GM23338 (cell line): ENCODE results near the gene TFAM. TPM values are rescaled to one million over a fixed set of nuclear protein-coding genes. Genes with fewer than 3 reads are reported as not detected.

ENCODE experiments used
- ATAC-seq: fragments of 200-7000 bp; cut with Tn5 transposase; 3 replicates; pipeline ENCODE4 v1.9.1; 2020
- DNase-seq: peaks from one replicate; pipeline ENCODE4 v3.0.0-alpha.2; 2015; ENCODE audit warnings: low spot score
- H2AFZ ChIP-seq: fragments of 200-600 bp; sonication (generic); 2 replicates; pipeline ENCODE4 v1.8.0; 2016; ENCODE audit warnings: antibody characterized with exemption, mild to moderate bottlenecking, moderate library complexity
- H3F3A ChIP-seq: fragments of 200-600 bp; sonication (generic); replicated peaks from 2 replicates; pipeline ENCODE4 v1.8.0; 2017; ENCODE audit warnings: antibody characterized with exemption, mixed run types, low read depth
- H3K27ac ChIP-seq: fragments of 200-600 bp; sonication (generic); 2 replicates; pipeline ENCODE4 v1.6.1; 2016; ENCODE audit warnings: low read depth
- H3K27me3 ChIP-seq: fragments of 200-600 bp; sonication (generic); 2 replicates; pipeline ENCODE4 v1.8.0; 2016; ENCODE audit warnings: mild to moderate bottlenecking, mixed run types, moderate library complexity; ENCODE audit not compliant: insufficient read depth
- H3K36me3 ChIP-seq: fragments of 200-600 bp; sonication (generic); 2 replicates; pipeline ENCODE4 v1.8.0; 2016; ENCODE audit warnings: mild to moderate bottlenecking; ENCODE audit not compliant: insufficient read depth
- H3K4me1 ChIP-seq: fragments of 200-600 bp; sonication (generic); 2 replicates; pipeline ENCODE4 v1.8.0; 2016; ENCODE audit warnings: mild to moderate bottlenecking, moderate library complexity; ENCODE audit not compliant: insufficient read depth
- H3K4me2 ChIP-seq: fragments of 200-600 bp; sonication (generic); 2 replicates; pipeline ENCODE4 v1.7.1; 2017; ENCODE audit warnings: mixed run types
- H3K4me3 ChIP-seq: fragments of 200-600 bp; sonication (generic); 2 replicates; pipeline ENCODE4 v1.6.1; 2016; ENCODE audit warnings: mixed run types
- H3K79me2 ChIP-seq: fragments of 200-600 bp; sonication (generic); replicated peaks from 2 replicates; pipeline ENCODE4 v1.8.0; 2017; ENCODE audit warnings: mild to moderate bottlenecking; ENCODE audit not compliant: insufficient read depth
- H3K9me2 ChIP-seq: fragments of 200-600 bp; sonication (generic); 2 replicates; pipeline ENCODE4 v1.8.0; 2017; ENCODE audit not compliant: insufficient read depth
- H4K20me1 ChIP-seq: fragments of 200-600 bp; sonication (generic); replicated peaks from 2 replicates; pipeline ENCODE4 v1.8.0; 2017; ENCODE audit warnings: mild to moderate bottlenecking; ENCODE audit not compliant: insufficient read depth
- H3K27ac Mint-ChIP-seq: 2 replicates; pipeline ENCODE4 v1.8.0; 2020; ENCODE audit warnings: inconsistent platforms, mild to moderate bottlenecking, moderate library complexity, mixed read lengths
- H3K27me3 Mint-ChIP-seq: 3 replicates; pipeline ENCODE4 v1.8.0; 2022; ENCODE audit warnings: low read depth, mild to moderate bottlenecking, moderate library complexity, mixed read lengths, inconsistent platforms; ENCODE audit not compliant: insufficient read depth, poor library complexity
- H3K36me3 Mint-ChIP-seq: 3 replicates; pipeline ENCODE4 v1.8.0; 2021; ENCODE audit warnings: low read depth, mild to moderate bottlenecking, inconsistent platforms, moderate library complexity, mixed read lengths
- H3K4me1 Mint-ChIP-seq: 3 replicates; pipeline ENCODE4 v1.8.0; 2020; ENCODE audit warnings: mild to moderate bottlenecking, inconsistent platforms, mixed read lengths
- H3K4me3 Mint-ChIP-seq: 3 replicates; pipeline ENCODE4 v1.8.0; 2021; ENCODE audit warnings: moderate library complexity, mild to moderate bottlenecking, inconsistent platforms, mixed read lengths
- H3K9me3 Mint-ChIP-seq: 3 replicates; pipeline ENCODE4 v1.8.0; 2020; ENCODE audit warnings: moderate library complexity, mild to moderate bottlenecking, inconsistent platforms, mixed read lengths
- CREB1 ChIP-seq: fragments of 250-450 bp; sonication (Bioruptor Pico); IDR thresholded peaks from 2 replicates; pipeline ENCODE4 v1.5.0; 2020; ENCODE audit warnings: low read depth, mild to moderate bottlenecking, moderate library complexity
- ETS1 ChIP-seq: IDR thresholded peaks from 2 replicates; pipeline ENCODE4 v1.6.1; 2016; ENCODE audit warnings: antibody characterized with exemption
- EZH2 ChIP-seq: fragments of 200-600 bp; sonication (generic); IDR thresholded peaks from one replicate; pipeline ENCODE4 v1.8.0; 2017; ENCODE audit warnings: antibody characterized with exemption, mild to moderate bottlenecking, low read depth; ENCODE audit not compliant: unreplicated experiment
- EZH2phosphoT487 ChIP-seq: fragments of 200-600 bp; sonication (generic); IDR thresholded peaks from one replicate; pipeline ENCODE4 v1.8.1; 2018; ENCODE audit warnings: antibody characterized with exemption; ENCODE audit not compliant: unreplicated experiment
- JUNB ChIP-seq: IDR thresholded peaks from one replicate; pipeline ENCODE4 v1.6.1; 2016; ENCODE audit warnings: antibody characterized with exemption; ENCODE audit not compliant: unreplicated experiment
- POLR2AphosphoS5 ChIP-seq: IDR thresholded peaks from 2 replicates; pipeline ENCODE4 v1.6.1; 2016; ENCODE audit warnings: antibody characterized with exemption, low read depth
- ZNF331 ChIP-seq: fragments of 250-450 bp; sonication (Bioruptor Pico); IDR thresholded peaks from 2 replicates; pipeline ENCODE4 v1.5.0; 2020; ENCODE audit warnings: low read depth, mild to moderate bottlenecking, moderate library complexity
- ZNF462 ChIP-seq: fragments of 250-450 bp; sonication (Bioruptor Pico); IDR thresholded peaks from 2 replicates; pipeline ENCODE4 v1.5.0; 2020; ENCODE audit warnings: mild to moderate bottlenecking, moderate library complexity
- polyA plus RNA-seq: library from polyadenylated mRNA; unstranded; fragments of >200 nt; fragmentation: Nextera tagmentation; extraction: Ambion mirVana; gene quantifications from 2 replicates; pipeline ENCODE4 v1.2.1, GENCODE V29; 2016
- total RNA-seq: library from RNA; depleted of rRNA; stranded (reverse); fragments of >200 nt; shearing (Covaris generic); gene quantifications from 2 replicates; pipeline ENCODE4 v1.2.3, GENCODE V29; 2014

TFAM gene
- total and polyA plus RNA-seq, 2 experiments from 2014 or later, result 54.2 to 156 TPM

GRCh38 chr10:58341422-58341821, 43.8 kb upstream of the TFAM start:
- Mint-ChIP-seq H3K27ac (no peak overlapping the region), H3K4me3 (no peak overlapping the region), H3K36me3 (peaks cover 3% of the 10 kb centered on the region; the same call in 1 of the 3 replicates), H3K4me1 (peaks cover 15% of the 10 kb centered on the region), H3K27me3 (peaks cover 2% of the 10 kb centered on the region), H3K9me3 (no peaks in the 10 kb centered on the region)
- Histone ChIP-seq H3K27ac (no peak overlapping the region), H3K4me1 (peaks cover 9% of the 10 kb centered on the region), H3K4me3 (no peak overlapping the region), H3K9me2 (no peaks in the 10 kb centered on the region), H3K36me3 (no peaks in the 10 kb centered on the region), H2AFZ (no peak overlapping the region), H3F3A (no peaks in the 10 kb centered on the region), H4K20me1 (peaks cover 14% of the 10 kb centered on the region), H3K27me3 (no peaks in the 10 kb centered on the region), H3K79me2 (peaks cover 91% of the 10 kb centered on the region), H3K4me2 (no peak overlapping the region)
- DNase-seq (no peak), ATAC-seq (no peak)
- no peak for TF ChIP-seq JUNB
- no peak for TF ChIP-seq ZNF462
- TF ChIP-seq EZH2phosphoT487, result no peak
- no peak for TF ChIP-seq ZNF331
- TF ChIP-seq EZH2, result no peak

GRCh38 chr10:58341947-58342346, 43.3 kb upstream of the TFAM start:
- Histone ChIP-seq H3K27me3 (no peaks in the 10 kb centered on the region), H3K4me2 (no peak overlapping the region), H4K20me1 (peaks cover 10% of the 10 kb centered on the region), H3K27ac (no peak overlapping the region), H2AFZ (no peak overlapping the region), H3K79me2 (peaks cover 87% of the 10 kb centered on the region), H3K4me3 (no peak overlapping the region), H3K36me3 (no peaks in the 10 kb centered on the region), H3F3A (no peaks in the 10 kb centered on the region), H3K4me1 (0 out of 2 replicates have a peak, but pooled peaks cover 7% of the 10 kb centered on the region), H3K9me2 (no peaks in the 10 kb centered on the region)
- H3K4me3 Mint-ChIP-seq, result no peak overlapping the region
- TF ChIP-seq ETS1, result no peak
- no peak for TF ChIP-seq CREB1 (CRISPR knock-in tag)
- TF ChIP-seq POLR2AphosphoS5, result no peak
- H3K4me1 Mint-ChIP-seq, result peaks cover 15% of the 10 kb centered on the region
- DNase-seq, result no peak
- H3K27me3 Mint-ChIP-seq, result peaks cover 2% of the 10 kb centered on the region
- H3K36me3 Mint-ChIP-seq, result peaks cover 5% of the 10 kb centered on the region; the same call in 1 of the 3 replicates
- ATAC-seq, result no peak
- 0 out of 2 replicates have a peak overlapping the region, but pooled peaks have one; percentile 17 for H3K27ac Mint-ChIP-seq
- no peaks in the 10 kb centered on the region for H3K9me3 Mint-ChIP-seq
